ENCODE results near the gene YWHAB. TPM values are rescaled to one million over a fixed set of nuclear protein-coding genes. Genes with fewer than 3 reads are reported as not detected.

Gene YWHAB
- total RNA-seq, 2 donors from 2014 or later, result 256 to 282 TPM

DNA sequence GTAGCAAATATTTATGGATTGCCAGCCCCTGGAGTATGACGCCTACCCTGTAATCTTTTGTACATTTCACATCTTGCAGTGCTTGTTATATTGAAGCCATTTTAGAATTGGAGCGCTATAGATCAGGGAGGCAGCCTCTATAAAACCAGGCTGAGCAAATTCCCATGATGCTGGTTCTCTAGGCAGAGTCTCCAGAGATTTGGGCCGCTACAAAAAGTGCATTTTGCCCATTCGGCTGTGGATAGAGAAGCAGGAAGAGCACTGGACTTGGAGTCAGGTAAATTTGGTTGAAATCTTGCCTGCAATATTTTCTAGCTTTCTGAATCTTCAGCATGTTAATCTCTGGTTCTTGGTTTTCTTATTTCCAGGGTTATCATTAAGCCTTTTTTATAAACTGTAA lies 2.0 kb downstream of the YWHAB start:
- TF ChIP-seq CTCF (IDR thresholded peaks at IDR 0.05), result no peak
- Histone ChIP-seq H3K9ac (ENCODE audit: low read depth in 2 of 2, low read length in 2 of 2) (no peak overlapping the region), H3K9me3 (no peaks in the 10 kb centered on the region), H3K36me3 (no peaks in the 10 kb centered on the region), H3K27ac (no peak overlapping the region), H3K27me3 (no peaks in the 10 kb centered on the region), H3K4me1 (peaks cover 53% of the 10 kb centered on the region), H3K4me3 (peak overlapping the region; percentile 92)
- intact Hi-C loops (cut with DNase I), result no loop called here
- no peak for DNase-seq

DNA sequence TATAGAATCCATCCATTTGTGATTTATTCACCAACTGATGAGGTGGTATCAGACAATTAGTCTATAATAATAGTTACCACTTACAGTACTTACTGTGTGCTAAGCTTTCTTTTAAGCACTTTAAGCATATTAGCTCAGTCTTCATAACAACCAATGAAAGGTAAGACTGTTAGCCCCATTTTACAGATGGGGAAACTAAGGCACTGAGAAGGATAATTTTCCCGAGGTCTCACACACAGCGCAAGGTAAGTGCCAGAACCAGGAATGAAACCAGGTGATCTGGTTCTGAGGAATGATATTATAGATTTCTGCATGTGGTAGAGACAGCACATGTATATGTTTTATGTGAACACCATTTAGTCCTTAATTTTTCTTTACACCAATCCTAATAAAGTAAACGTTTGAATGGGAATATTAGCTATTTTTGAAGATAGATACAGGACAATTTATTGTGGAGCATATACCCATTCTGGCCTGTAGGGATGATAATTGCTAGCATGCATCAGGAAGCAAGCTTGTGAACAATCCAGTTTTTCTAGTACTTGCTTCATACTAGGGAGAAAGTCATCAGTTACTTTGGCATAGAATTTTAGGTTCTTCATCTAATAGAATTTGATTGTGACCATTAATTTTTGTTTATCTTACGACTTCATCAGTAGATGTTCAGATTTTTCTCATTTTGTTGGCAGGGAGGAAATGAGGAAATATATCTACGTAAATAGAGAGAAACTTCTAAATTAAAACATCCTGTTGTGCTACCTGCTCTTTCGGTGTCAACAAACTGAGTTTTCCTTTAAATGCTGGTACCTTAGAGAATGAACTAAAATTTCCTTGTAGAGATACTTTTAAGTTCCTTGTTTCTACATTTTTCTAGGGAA lies 3.0 kb downstream of the YWHAB start:
- Histone ChIP-seq H3K27ac (peak overlapping the region; percentile 24), H3K27me3 (no peaks in the 10 kb centered on the region), H3K9me3 (no peaks in the 10 kb centered on the region), H3K4me3 (no peak overlapping the region), H3K4me1 (peaks cover 53% of the 10 kb centered on the region), H3K9ac (ENCODE audit: low read depth in 2 of 2, low read length in 2 of 2) (no peak overlapping the region), H3K36me3 (no peaks in the 10 kb centered on the region)
- peak; percentile 14 for TF ChIP-seq CTCF (IDR thresholded peaks at IDR 0.05)
- intact Hi-C loops (cut with DNase I), result no loop called here
- DNase-seq, result no peak

- Histone ChIP-seq H3K4me1 (peaks cover 47% of the 10 kb centered on the region), H3K9me3 (no peaks in the 10 kb centered on the region), H3K4me3 (no peak overlapping the region), H3K27ac (no peak overlapping the region), H3K36me3 (no peaks in the 10 kb centered on the region), H3K27me3 (no peaks in the 10 kb centered on the region), H3K9ac (ENCODE audit: low read depth in 2 of 2, low read length in 2 of 2) (no peak overlapping the region)
- intact Hi-C loops (cut with DNase I), result loop anchor here (10.0 kb wide), 1 partner anchor 63 kb away; no protein-coding TSS in a partner anchor
- no peak for DNase-seq
- TF ChIP-seq CTCF (IDR thresholded peaks at IDR 0.05), result no peak
These were observed 6.3 kb downstream of the YWHAB start for GRCh38 chr20:44891826-44892225.

- TF ChIP-seq CTCF (IDR thresholded peaks at IDR 0.05), result no peak
- peaks cover 23% of the 10 kb centered on the region for H3K4me1 ChIP-seq
- no peaks in the 10 kb centered on the region for H3K36me3 ChIP-seq
- no peak overlapping the region for H3K9ac ChIP-seq (ENCODE audit: low read depth in 2 of 2, low read length in 2 of 2)
- DNase-seq, result no peak
- intact Hi-C loops (cut with DNase I), result loop anchor here (10.0 kb wide), 1 partner anchor 60 kb away; no protein-coding TSS in a partner anchor
- H3K9me3 ChIP-seq, result no peaks in the 10 kb centered on the region
- no peaks in the 10 kb centered on the region for H3K27me3 ChIP-seq
- H3K4me3 ChIP-seq, result no peak overlapping the region
- H3K27ac ChIP-seq, result no peak overlapping the region
These were observed 9.5 kb downstream of the YWHAB start for GRCh38 chr20:44894959-44895358.

GRCh38 chr20:44896583-44896982 lies 11.1 kb downstream of the YWHAB start:
- H3K9ac ChIP-seq (ENCODE audit: low read depth in 2 of 2, low read length in 2 of 2), result no peak overlapping the region
- intact Hi-C loops (cut with DNase I), result loop anchor here (10.0 kb wide), 1 partner anchor 58 kb away; no protein-coding TSS in a partner anchor
- peaks cover 13% of the 10 kb centered on the region for H3K4me1 ChIP-seq
- TF ChIP-seq CTCF (IDR thresholded peaks at IDR 0.05), result no peak
- no peak for DNase-seq
- no peaks in the 10 kb centered on the region for H3K27me3 ChIP-seq
- no peaks in the 10 kb centered on the region for H3K9me3 ChIP-seq
- no peak overlapping the region for H3K4me3 ChIP-seq
- H3K27ac ChIP-seq, result no peak overlapping the region
- peaks cover under 1% of the 10 kb centered on the region for H3K36me3 ChIP-seq
